Astrocyte (in vitro differentiated cells and primary cell): ENCODE data around the gene NEAT1.

ENCODE experiments used
- EZH2 ChIP-seq: IDR thresholded peaks from 2 replicates; pipeline ENCODE4 v1.6.1; 2012; ENCODE audit warnings: mild to moderate bottlenecking, low read length, inconsistent platforms; ENCODE audit not compliant: insufficient read depth
- TF ChIP-seq, protein P1 (sequence below): IDR thresholded peaks from 2 replicates; pipeline ENCODE4 v1.5.1; 2011; ENCODE audit warnings: low read depth, mild to moderate bottlenecking, inconsistent platforms, low read length, moderate library complexity; ENCODE audit not compliant: insufficient read depth

DNA sequence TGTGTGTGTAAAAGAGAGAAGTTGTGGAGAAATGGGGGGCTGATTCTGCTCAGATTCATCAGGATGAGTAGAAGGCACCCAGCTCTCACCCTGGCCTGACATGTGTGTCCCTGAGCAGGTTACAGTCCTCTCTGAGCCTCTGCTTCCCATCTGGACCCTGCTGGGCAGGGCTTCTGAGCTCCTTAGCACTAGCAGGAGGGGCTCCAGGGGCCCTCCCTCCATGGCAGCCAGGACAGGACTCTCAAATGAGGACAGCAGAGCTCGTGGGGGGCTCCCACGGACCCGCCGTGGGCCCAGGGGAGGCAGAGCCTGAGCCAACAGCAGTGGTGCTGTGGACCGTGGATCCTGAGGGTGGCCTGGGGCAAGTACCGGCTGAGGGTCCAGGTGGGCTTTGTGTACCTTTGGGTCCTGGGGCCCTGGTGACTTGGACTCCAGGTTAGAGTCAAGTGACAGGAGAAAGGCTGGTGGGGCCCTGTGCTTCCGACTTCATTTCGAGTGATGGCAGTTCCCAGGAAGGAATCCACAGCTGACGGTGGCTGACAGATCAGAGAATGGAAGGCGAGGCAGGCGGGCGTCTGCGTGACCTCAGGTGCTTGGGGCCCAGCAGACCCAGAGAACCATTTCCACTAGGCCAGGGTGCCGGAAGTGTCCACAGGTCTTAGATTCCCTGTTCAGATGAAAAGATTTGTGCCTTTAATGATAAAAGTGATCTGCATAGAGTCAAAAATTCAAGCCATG, 21.9 kb downstream of the NEAT1 start:
- TF ChIP-seq, protein P1, sequence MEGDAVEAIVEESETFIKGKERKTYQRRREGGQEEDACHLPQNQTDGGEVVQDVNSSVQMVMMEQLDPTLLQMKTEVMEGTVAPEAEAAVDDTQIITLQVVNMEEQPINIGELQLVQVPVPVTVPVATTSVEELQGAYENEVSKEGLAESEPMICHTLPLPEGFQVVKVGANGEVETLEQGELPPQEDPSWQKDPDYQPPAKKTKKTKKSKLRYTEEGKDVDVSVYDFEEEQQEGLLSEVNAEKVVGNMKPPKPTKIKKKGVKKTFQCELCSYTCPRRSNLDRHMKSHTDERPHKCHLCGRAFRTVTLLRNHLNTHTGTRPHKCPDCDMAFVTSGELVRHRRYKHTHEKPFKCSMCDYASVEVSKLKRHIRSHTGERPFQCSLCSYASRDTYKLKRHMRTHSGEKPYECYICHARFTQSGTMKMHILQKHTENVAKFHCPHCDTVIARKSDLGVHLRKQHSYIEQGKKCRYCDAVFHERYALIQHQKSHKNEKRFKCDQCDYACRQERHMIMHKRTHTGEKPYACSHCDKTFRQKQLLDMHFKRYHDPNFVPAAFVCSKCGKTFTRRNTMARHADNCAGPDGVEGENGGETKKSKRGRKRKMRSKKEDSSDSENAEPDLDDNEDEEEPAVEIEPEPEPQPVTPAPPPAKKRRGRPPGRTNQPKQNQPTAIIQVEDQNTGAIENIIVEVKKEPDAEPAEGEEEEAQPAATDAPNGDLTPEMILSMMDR, result no peak
- TF ChIP-seq EZH2, result no peak
